OCI-LY1 (cell line): ENCODE data around the gene RAD23A.

Source experiments
- EZH2 ChIP-seq: fragments of 200-600 bp; sonication (generic), shearing (Covaris generic); IDR thresholded peaks from 2 replicates; pipeline ENCODE4 v1.8.0; 2017; ENCODE audit warnings: borderline replicate concordance, mixed run types, mild to moderate bottlenecking, antibody characterized with exemption, low read length, moderate library complexity, mixed read lengths
- TF ChIP-seq, protein P1 (sequence below): fragments of 200-600 bp; sonication (generic), shearing (Covaris generic); IDR thresholded peaks from 2 replicates; pipeline ENCODE4 v1.5.1; 2017; ENCODE audit warnings: mild to moderate bottlenecking, antibody characterized with exemption, low read length, moderate library complexity, mixed read lengths

DNA sequence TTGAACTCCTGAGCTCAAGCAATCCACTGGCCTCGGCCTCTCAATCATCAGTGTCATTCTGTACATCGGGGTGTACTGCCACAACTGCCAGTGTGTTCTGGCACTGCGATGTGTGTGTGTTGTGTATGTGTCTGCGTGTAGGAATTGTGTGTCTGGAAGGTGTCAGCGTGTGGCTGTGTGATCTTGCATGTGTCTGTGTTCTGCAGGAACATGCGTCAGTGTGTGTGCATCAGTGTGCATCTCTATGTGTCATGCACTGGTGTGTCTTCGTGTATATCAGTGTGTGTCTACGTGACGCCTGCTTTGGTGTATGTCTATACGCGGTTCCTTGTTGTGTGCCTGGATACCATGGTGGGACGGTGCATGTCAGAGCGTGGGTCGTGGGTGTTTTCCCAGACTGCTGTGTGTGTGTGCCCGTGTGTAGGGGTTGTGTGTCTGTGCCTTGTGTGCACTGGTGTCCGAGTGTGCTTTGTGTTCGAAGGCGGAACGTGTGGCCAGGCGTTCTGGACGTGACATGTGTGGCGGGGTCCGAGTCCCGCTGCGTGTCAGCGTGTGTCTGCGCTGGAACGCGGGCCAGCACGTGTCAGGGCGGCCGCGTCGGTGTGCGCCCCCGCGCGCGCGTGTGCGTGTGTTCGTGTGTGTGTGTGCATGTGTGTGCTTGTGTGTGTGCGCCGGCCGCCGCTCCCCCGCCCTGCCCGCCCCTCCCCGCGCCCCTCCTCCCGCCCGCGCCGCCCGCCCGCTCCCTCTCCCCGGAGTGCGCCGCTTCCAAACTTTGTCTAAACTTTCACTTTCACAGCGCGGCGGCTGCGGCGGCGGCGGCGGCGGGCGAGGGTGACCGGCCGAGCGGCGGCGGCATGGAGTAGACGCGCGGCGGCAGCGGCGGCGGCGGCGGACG lies 49.3 kb downstream of the RAD23A start, which contains the start of gene NFIX:
- TF ChIP-seq, protein P1, sequence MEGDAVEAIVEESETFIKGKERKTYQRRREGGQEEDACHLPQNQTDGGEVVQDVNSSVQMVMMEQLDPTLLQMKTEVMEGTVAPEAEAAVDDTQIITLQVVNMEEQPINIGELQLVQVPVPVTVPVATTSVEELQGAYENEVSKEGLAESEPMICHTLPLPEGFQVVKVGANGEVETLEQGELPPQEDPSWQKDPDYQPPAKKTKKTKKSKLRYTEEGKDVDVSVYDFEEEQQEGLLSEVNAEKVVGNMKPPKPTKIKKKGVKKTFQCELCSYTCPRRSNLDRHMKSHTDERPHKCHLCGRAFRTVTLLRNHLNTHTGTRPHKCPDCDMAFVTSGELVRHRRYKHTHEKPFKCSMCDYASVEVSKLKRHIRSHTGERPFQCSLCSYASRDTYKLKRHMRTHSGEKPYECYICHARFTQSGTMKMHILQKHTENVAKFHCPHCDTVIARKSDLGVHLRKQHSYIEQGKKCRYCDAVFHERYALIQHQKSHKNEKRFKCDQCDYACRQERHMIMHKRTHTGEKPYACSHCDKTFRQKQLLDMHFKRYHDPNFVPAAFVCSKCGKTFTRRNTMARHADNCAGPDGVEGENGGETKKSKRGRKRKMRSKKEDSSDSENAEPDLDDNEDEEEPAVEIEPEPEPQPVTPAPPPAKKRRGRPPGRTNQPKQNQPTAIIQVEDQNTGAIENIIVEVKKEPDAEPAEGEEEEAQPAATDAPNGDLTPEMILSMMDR = no peak
- no peak for TF ChIP-seq EZH2
